ENCODE measurements around the gene AGGF1. TPM values are rescaled to one million over a fixed set of nuclear protein-coding genes. Genes with fewer than 3 reads are reported as not detected.
A peak's percentile ranks its signal among the peaks of the same experiment; 100 is the strongest.

AGGF1 gene
- total RNA-seq, 1 experiment from 2014 or later: 23.2 TPM

GRCh38 chr5:77086689-77087483 is 56.7 kb downstream of the AGGF1 start, which contains the start of gene ZBED3 (continued):
- TF ChIP-seq USF1 (CRISPR knock-in tag; IDR thresholded peaks at IDR 0.05) (peak; percentile 72; the same call in 1 of the 2 replicates), ZSCAN18 (CRISPR knock-in tag; IDR thresholded peaks at IDR 0.05) (no peak), NFYB (CRISPR knock-in tag; conservative IDR thresholded peaks at IDR 0.05; ENCODE audit: low read depth) (no peak), RORB (CRISPR knock-in tag; IDR thresholded peaks at IDR 0.05) (no peak), FOXP1 (CRISPR knock-in tag; IDR thresholded peaks at IDR 0.05; ENCODE audit: borderline replicate concordance) (peak; percentile 51), USF2 (CRISPR knock-in tag; IDR thresholded peaks at IDR 0.05) (peak; percentile 70), AFF4 (CRISPR knock-in tag; IDR thresholded peaks at IDR 0.05; ENCODE audit: borderline replicate concordance) (no peak; the same call in 1 of the 2 replicates), ZNF425 (CRISPR knock-in tag; conservative IDR thresholded peaks at IDR 0.05) (no peak), ZBTB43 (CRISPR knock-in tag; IDR thresholded peaks at IDR 0.05) (peak; percentile 67; the same call in 1 of the 2 replicates), FOXJ3 (CRISPR knock-in tag; IDR thresholded peaks at IDR 0.05; ENCODE audit: borderline replicate concordance) (no peak), TP53 (CRISPR knock-in tag; IDR thresholded peaks at IDR 0.05) (0 out of 2 replicates have a peak, but pooled peaks have one; percentile 19), GRHL2 (CRISPR knock-in tag; IDR thresholded peaks at IDR 0.05; ENCODE audit: insufficient replicate concordance, severe bottlenecking) (no peak), CREB1 (CRISPR knock-in tag; IDR thresholded peaks at IDR 0.05) (no peak), CBFB (CRISPR knock-in tag; IDR thresholded peaks at IDR 0.05; ENCODE audit: low read depth) (no peak; the same call in 1 of the 2 replicates)
